GM12878 (cell line): Measurements from ENCODE around the gene SEC31B. TPM values are rescaled to one million over a fixed set of nuclear protein-coding genes. Genes with fewer than 3 reads are reported as not detected.

Experiments
- ATAC-seq: fragments of 200-7000 bp; cut with Tn5 transposase; 3 replicates; pipeline ENCODE4 v1.9.1; 2020; ENCODE audit warnings: mild to moderate bottlenecking, moderate library complexity
- BruUV-seq: library from RNA; stranded (reverse); fragments of 400-500 nt; replicated peaks from 2 replicates; lab custom pipeline; 2021; lab: Mats Ljungman, UMichigan
- CTCF ChIA-PET: fragments of 300-600 bp; sonication (Branson Sonifier 250); formaldehyde crosslinking; extraction: SDS; loops from one replicate; lab custom pipeline; 2021; ENCODE audit warnings: inconsistent platforms; lab: Yijun Ruan, JAX
- POLR2A ChIA-PET: fragments of 350-600 bp; formaldehyde crosslinking; extraction: SDS; loops from one replicate; lab custom pipeline; 2021; ENCODE audit warnings: inconsistent platforms; lab: Charles Lee
- RAD21 ChIA-PET: fragments of 300-600 bp; sonication (Branson Sonifier 250); formaldehyde crosslinking; loops from one replicate; lab custom pipeline; 2023; ENCODE audit warnings: antibody characterized with exemption; ENCODE audit not compliant: unreplicated experiment; lab: Charles Lee
- SMC1A ChIA-PET: fragments of 300-600 bp; sonication (Branson Sonifier 250); formaldehyde crosslinking; loops from one replicate; lab custom pipeline; 2023; ENCODE audit not compliant: unreplicated experiment, uncharacterized antibody; lab: Charles Lee
- DNase-seq: peaks from one replicate; pipeline ENCODE4 v3.0.0-alpha.2; 2011; ENCODE audit warnings: low read depth, low spot score
- FAIRE-seq: peaks from 3 replicates; lab custom pipeline; 2011; peaks lifted over from hg19 to GRCh38; lab: Jason Lieb, UNC
- H2AFZ ChIP-seq: 2 replicates; pipeline ENCODE4 v1.6.0; 2011; ENCODE audit warnings: low read depth, low read length, control low read depth; ENCODE audit not compliant: control insufficient read depth
- H3K27ac ChIP-seq: 2 replicates; pipeline ENCODE4 v1.5.1; 2011; ENCODE audit warnings: control low read depth; ENCODE audit not compliant: control insufficient read depth, insufficient read depth
- H3K27me3 ChIP-seq, 2 experiments: replicated peaks in 1 of 2; 2 replicates each; pipeline versions ENCODE4 v1.6.0 to v1.6.1; 2011; ENCODE audit warnings: low read length in 1 of 2; ENCODE audit not compliant: control insufficient read depth in 2 of 2, insufficient read depth in 2 of 2
- H3K36me3 ChIP-seq, 2 experiments: 2 replicates each; pipeline ENCODE4 v1.5.1; 2011; ENCODE audit warnings: low read length in 1 of 2; ENCODE audit not compliant: control insufficient read depth in 2 of 2, insufficient read depth in 2 of 2
- H3K4me1 ChIP-seq: 2 replicates; pipeline ENCODE4 v1.6.1; 2011; ENCODE audit warnings: mild to moderate bottlenecking, low read length, moderate library complexity, mixed read lengths; ENCODE audit not compliant: control insufficient read depth, insufficient read depth
- H3K4me2 ChIP-seq: 2 replicates; pipeline ENCODE4 v1.6.0; 2011; ENCODE audit warnings: control low read depth; ENCODE audit not compliant: control insufficient read depth, insufficient read depth
- H3K4me3 ChIP-seq: fragments of 200-600 bp; sonication (generic); 2 replicates; pipeline ENCODE4 v1.5.1; 2016
- H3K79me2 ChIP-seq: 2 replicates; pipeline ENCODE4 v1.6.0; 2011; ENCODE audit warnings: low read length; ENCODE audit not compliant: control insufficient read depth, insufficient read depth
- H3K9ac ChIP-seq: 2 replicates; pipeline ENCODE4 v1.8.0; 2011; ENCODE audit warnings: low read length, control low read depth, mixed read lengths; ENCODE audit not compliant: control insufficient read depth, insufficient read depth
- H3K9me3 ChIP-seq: replicated peaks from 3 replicates; pipeline ENCODE4 v1.5.1; 2011; ENCODE audit warnings: mild to moderate bottlenecking, low read length; ENCODE audit not compliant: control insufficient read depth, insufficient read depth
- H4K20me1 ChIP-seq: 2 replicates; pipeline ENCODE4 v1.6.0; 2011; ENCODE audit not compliant: control insufficient read depth, insufficient read depth
- BACH1 ChIP-seq: fragments of 450-650 bp; IDR thresholded peaks from 2 replicates; pipeline ENCODE4 v1.6.1; 2017; ENCODE audit warnings: mild to moderate bottlenecking, borderline replicate concordance
- EP300 ChIP-seq, 2 experiments: fragments of 150-350 bp in 1 of 2; IDR thresholded peaks; 2 replicates each; pipeline ENCODE4 v1.6.1; 2011 to 2012; ENCODE audit warnings: low read depth in 2 of 2, low read length in 2 of 2, borderline replicate concordance in 1 of 2, improper control_type of control experiment in 1 of 2, inconsistent platforms in 1 of 2; ENCODE audit not compliant: control insufficient read depth in 1 of 2
- NFYA ChIP-seq: IDR thresholded peaks from 2 replicates; pipeline ENCODE4 v1.6.1; 2011; ENCODE audit warnings: low read depth, mild to moderate bottlenecking, low read length, improper control_type of control experiment, borderline replicate concordance
- NR2F1 ChIP-seq: fragments of 450-650 bp; conservative IDR thresholded peaks from 2 replicates; pipeline ENCODE4 v1.6.1; 2017; ENCODE audit warnings: mild to moderate bottlenecking
- RBBP5 ChIP-seq: fragments of 200-600 bp; sonication (generic); conservative IDR thresholded peaks from 2 replicates; pipeline ENCODE4 v1.6.1; 2016
- RCOR1 ChIP-seq: conservative IDR thresholded peaks from 2 replicates; pipeline ENCODE4 v1.6.1; 2012; ENCODE audit warnings: low read depth, low read length, improper control_type of control experiment
- SMAD5 ChIP-seq: IDR thresholded peaks from 2 replicates; pipeline ENCODE4 v1.6.1; 2016; ENCODE audit warnings: antibody characterized with exemption, low read depth
- WGBS: methylation state at CpG from one replicate; pipeline ENCODE4 v1.1.6; 2016; ENCODE audit warnings: low lambda C conversion rate; ENCODE audit not compliant: insufficient replicate concordance, insufficient coverage; ENCODE audit errors: missing lambda C conversion rate; 5-methylcytosine and 5-hydroxymethylcytosine counted together
- in situ Hi-C: fragments of 300-500 bp; cut with MboI; formaldehyde crosslinking; loops from 9 replicates; pipeline ENCODE4 v1.14.3; 2018; ENCODE audit warnings: mixed read lengths
- intact Hi-C: fragments of 100-400 bp; cut with micrococcal nuclease; formaldehyde crosslinking; loops from one replicate; pipeline ENCODE4 v1.14.2; 2022; ENCODE audit not compliant: unreplicated experiment
- polyA plus RNA-seq, 11 experiments: library from polyadenylated mRNA; depleted of rRNA in 4 of 11; unstranded in 6 of 11; stranded (reverse) in 5 of 11; fragments of >200 nt; fragmentation: Nextera tagmentation in 4 of 11; fragmentation: Illumina TruSeq in 1 of 11; extraction: Ambion mirVana in 4 of 11; extraction: Trizol in 1 of 11; gene quantifications; 1 replicate in 1 of 11; 2 replicates in 10 of 11; pipeline versions ENCODE4 v1.2.1 to v1.2.3, GENCODE V29; 2011 to 2016; ENCODE audit warnings: inconsistent platforms in 2 of 11, missing spikeins in 2 of 11, low read depth in 1 of 11
- total RNA-seq, 4 experiments: library from RNA; depleted of rRNA in 3 of 4; stranded (reverse); fragments of >200 nt in 3 of 4; fragmentation: Illumina TruSeq in 1 of 4; extraction: Trizol in 1 of 4; gene quantifications; 2 replicates each; pipeline versions ENCODE4 v1.2.1 to v1.2.3, GENCODE V29; 2013 to 2021
- TF ChIP-seq, protein P1 (sequence below): IDR thresholded peaks from 2 replicates; pipeline ENCODE4 v1.6.1; 2012; ENCODE audit warnings: low read depth, low read length, improper control_type of control experiment
- TF ChIP-seq, protein P2 (sequence below): IDR thresholded peaks from 2 replicates; pipeline ENCODE4 v1.6.1; 2012; ENCODE audit warnings: improper control_type of control experiment, low read depth, low read length; ENCODE audit not compliant: insufficient replicate concordance
- TF ChIP-seq, protein P3 (sequence below): fragments of 450-650 bp; IDR thresholded peaks from 2 replicates; pipeline ENCODE4 v1.6.1; 2018; ENCODE audit warnings: mild to moderate bottlenecking, low read depth, moderate library complexity; ENCODE audit not compliant: partially characterized antibody
- TF ChIP-seq, protein P4 (sequence below): fragments of 450-650 bp; IDR thresholded peaks from 2 replicates; pipeline ENCODE4 v1.6.1; 2016; ENCODE audit warnings: mild to moderate bottlenecking

The SEC31B gene
- total and polyA plus RNA-seq, 10 of the 15 experiments (the other 5 are each of a cell fraction or from before 2014, with no cell fraction given) = 3.4 to 24.3 (median 9.9) TPM

DNA sequence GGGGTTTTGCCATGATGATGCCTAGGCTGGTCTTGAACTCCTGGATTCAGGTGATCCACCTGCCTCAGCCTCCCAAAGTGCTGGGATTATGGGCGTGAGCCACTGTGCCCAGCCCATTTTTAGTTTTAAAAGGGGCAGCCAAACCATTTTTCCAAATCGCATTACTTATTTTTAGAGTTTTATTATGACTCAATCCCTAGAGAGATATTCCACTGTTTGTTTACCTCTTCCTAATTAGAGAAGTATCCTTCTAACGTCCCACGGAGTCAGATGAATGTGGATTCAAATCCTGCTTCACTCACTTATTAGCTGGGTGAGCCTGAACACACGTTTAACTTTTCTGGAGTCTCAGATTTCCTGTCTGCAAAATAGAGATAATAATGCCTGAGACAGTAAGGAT, 41.7 kb downstream of the SEC31B start (continued):
- TF ChIP-seq, protein P1, sequence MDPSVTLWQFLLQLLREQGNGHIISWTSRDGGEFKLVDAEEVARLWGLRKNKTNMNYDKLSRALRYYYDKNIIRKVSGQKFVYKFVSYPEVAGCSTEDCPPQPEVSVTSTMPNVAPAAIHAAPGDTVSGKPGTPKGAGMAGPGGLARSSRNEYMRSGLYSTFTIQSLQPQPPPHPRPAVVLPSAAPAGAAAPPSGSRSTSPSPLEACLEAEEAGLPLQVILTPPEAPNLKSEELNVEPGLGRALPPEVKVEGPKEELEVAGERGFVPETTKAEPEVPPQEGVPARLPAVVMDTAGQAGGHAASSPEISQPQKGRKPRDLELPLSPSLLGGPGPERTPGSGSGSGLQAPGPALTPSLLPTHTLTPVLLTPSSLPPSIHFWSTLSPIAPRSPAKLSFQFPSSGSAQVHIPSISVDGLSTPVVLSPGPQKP = no peak

GRCh38 chr10:100470367-100470766, 49.3 kb downstream of the SEC31B start:
- FAIRE-seq (no peak), DNase-seq (no peak), ATAC-seq (no peak)
- WGBS = 65% methylated on average over 3 of the region's 3 CpGs
- H3K4me2 ChIP-seq = no peak overlapping the region
- no peaks in the 10 kb centered on the region for H3K79me2 ChIP-seq
- no peak overlapping the region for H3K4me3 ChIP-seq
- H2AFZ ChIP-seq = no peak overlapping the region
- ChIA-PET SMC1A (interaction anchor here (1.2 kb wide), 1 partner anchor 11 kb away, joined by 5 read pairs; no protein-coding TSS in a partner anchor), POLR2A (no interaction called here), RAD21 (no interaction called here), CTCF (interaction anchor here (0.6 to 2.5 kb wide), 2 partner anchors 12 to 92 kb away, joined by 4 to 13 read pairs; no protein-coding TSS in a partner anchor)
- no peaks in the 10 kb centered on the region for H3K4me1 ChIP-seq
- intact Hi-C loops = no loop called here
- in situ Hi-C loops = no loop called here
- no peak overlapping the region for H3K9ac ChIP-seq
- H3K9me3 ChIP-seq = no peaks in the 10 kb centered on the region
- no peak overlapping the region for H3K27ac ChIP-seq
- H3K27me3 ChIP-seq = no peaks in the 10 kb centered on the region; a peak in 1 of 4 replicates
- H4K20me1 ChIP-seq = no peaks in the 10 kb centered on the region
- no TSS peak for BruUV-seq
- no peaks in the 10 kb centered on the region for H3K36me3 ChIP-seq
- TF ChIP-seq, protein P2, sequence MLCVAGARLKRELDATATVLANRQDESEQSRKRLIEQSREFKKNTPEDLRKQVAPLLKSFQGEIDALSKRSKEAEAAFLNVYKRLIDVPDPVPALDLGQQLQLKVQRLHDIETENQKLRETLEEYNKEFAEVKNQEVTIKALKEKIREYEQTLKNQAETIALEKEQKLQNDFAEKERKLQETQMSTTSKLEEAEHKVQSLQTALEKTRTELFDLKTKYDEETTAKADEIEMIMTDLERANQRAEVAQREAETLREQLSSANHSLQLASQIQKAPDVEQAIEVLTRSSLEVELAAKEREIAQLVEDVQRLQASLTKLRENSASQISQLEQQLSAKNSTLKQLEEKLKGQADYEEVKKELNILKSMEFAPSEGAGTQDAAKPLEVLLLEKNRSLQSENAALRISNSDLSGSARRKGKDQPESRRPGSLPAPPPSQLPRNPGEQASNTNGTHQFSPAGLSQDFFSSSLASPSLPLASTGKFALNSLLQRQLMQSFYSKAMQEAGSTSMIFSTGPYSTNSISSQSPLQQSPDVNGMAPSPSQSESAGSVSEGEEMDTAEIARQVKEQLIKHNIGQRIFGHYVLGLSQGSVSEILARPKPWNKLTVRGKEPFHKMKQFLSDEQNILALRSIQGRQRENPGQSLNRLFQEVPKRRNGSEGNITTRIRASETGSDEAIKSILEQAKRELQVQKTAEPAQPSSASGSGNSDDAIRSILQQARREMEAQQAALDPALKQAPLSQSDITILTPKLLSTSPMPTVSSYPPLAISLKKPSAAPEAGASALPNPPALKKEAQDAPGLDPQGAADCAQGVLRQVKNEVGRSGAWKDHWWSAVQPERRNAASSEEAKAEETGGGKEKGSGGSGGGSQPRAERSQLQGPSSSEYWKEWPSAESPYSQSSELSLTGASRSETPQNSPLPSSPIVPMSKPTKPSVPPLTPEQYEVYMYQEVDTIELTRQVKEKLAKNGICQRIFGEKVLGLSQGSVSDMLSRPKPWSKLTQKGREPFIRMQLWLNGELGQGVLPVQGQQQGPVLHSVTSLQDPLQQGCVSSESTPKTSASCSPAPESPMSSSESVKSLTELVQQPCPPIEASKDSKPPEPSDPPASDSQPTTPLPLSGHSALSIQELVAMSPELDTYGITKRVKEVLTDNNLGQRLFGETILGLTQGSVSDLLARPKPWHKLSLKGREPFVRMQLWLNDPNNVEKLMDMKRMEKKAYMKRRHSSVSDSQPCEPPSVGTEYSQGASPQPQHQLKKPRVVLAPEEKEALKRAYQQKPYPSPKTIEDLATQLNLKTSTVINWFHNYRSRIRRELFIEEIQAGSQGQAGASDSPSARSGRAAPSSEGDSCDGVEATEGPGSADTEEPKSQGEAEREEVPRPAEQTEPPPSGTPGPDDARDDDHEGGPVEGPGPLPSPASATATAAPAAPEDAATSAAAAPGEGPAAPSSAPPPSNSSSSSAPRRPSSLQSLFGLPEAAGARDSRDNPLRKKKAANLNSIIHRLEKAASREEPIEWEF = no peak
- TF ChIP-seq NFYA = no peak
- no peak for TF ChIP-seq SMAD5
- TF ChIP-seq BACH1 = no peak
- TF ChIP-seq EP300 (IDR thresholded peaks at IDR 0.05; ENCODE audit: borderline replicate concordance in 1 of 2, control insufficient read depth in 1 of 2, low read depth in 2 of 2, low read length in 2 of 2) = no peak
- TF ChIP-seq RBBP5 = no peak
- TF ChIP-seq RCOR1 = no peak
- TF ChIP-seq, protein P3, sequence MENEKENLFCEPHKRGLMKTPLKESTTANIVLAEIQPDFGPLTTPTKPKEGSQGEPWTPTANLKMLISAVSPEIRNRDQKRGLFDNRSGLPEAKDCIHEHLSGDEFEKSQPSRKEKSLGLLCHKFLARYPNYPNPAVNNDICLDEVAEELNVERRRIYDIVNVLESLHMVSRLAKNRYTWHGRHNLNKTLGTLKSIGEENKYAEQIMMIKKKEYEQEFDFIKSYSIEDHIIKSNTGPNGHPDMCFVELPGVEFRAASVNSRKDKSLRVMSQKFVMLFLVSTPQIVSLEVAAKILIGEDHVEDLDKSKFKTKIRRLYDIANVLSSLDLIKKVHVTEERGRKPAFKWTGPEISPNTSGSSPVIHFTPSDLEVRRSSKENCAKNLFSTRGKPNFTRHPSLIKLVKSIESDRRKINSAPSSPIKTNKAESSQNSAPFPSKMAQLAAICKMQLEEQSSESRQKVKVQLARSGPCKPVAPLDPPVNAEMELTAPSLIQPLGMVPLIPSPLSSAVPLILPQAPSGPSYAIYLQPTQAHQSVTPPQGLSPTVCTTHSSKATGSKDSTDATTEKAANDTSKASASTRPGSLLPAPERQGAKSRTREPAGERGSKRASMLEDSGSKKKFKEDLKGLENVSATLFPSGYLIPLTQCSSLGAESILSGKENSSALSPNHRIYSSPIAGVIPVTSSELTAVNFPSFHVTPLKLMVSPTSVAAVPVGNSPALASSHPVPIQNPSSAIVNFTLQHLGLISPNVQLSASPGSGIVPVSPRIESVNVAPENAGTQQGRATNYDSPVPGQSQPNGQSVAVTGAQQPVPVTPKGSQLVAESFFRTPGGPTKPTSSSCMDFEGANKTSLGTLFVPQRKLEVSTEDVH = no peak
- TF ChIP-seq, protein P4, sequence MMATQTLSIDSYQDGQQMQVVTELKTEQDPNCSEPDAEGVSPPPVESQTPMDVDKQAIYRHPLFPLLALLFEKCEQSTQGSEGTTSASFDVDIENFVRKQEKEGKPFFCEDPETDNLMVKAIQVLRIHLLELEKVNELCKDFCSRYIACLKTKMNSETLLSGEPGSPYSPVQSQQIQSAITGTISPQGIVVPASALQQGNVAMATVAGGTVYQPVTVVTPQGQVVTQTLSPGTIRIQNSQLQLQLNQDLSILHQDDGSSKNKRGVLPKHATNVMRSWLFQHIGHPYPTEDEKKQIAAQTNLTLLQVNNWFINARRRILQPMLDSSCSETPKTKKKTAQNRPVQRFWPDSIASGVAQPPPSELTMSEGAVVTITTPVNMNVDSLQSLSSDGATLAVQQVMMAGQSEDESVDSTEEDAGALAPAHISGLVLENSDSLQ = no peak
- TF ChIP-seq NR2F1 = no peak
